A172 (cell line): Measurements from ENCODE around the gene HIBADH. TPM values are rescaled to one million over a fixed set of nuclear protein-coding genes. Genes with fewer than 3 reads are reported as not detected.

Source experiments
- DNase-seq: peaks from one replicate; pipeline ENCODE4 v3.0.0-alpha.2; 2015; ENCODE audit warnings: low spot score
- total RNA-seq: library from RNA; depleted of rRNA; stranded (reverse); fragments of >200 nt; shearing (Covaris generic); gene quantifications from 2 replicates; pipeline ENCODE4 v1.2.3, GENCODE V29; 2014; rRNA removed

The HIBADH gene
- 120 and 123 TPM in 2 replicates for total RNA-seq

- peak; percentile 100 for DNase-seq
These were observed at the start of gene HIBADH for GRCh38 chr7:27662490-27663205. Gene HIBADH (minus strand): TSS chr7:27662883. CDS start chr7:27662788, 95 bp downstream.

- DNase-seq = no peak
These were observed 49.5 kb upstream of the HIBADH start for GRCh38 chr7:27712217-27712616.

GRCh38 chr7:27709137-27710075 is 46.7 kb upstream of the HIBADH start:
- DNase-seq = peak; percentile 62

GRCh38 chr7:27708485-27708884 is 45.8 kb upstream of the HIBADH start:
- no peak for DNase-seq

- DNase-seq = no peak
These were observed 42.5 kb upstream of the HIBADH start for GRCh38 chr7:27705200-27705594.

- DNase-seq = no peak
These were observed 41.9 kb upstream of the HIBADH start for GRCh38 chr7:27704422-27705199.

GRCh38 chr7:27703181-27703580 is 40.5 kb upstream of the HIBADH start:
- DNase-seq = no peak

GRCh38 chr7:27700501-27700900 is 37.8 kb upstream of the HIBADH start:
- no peak for DNase-seq

- DNase-seq = no peak
These were observed 37.1 kb upstream of the HIBADH start for GRCh38 chr7:27699751-27700150.

- peak; percentile 18 for DNase-seq
These were observed 35.3 kb upstream of the HIBADH start for GRCh38 chr7:27697861-27698430.

- DNase-seq = no peak
These were observed 32.4 kb upstream of the HIBADH start for GRCh38 chr7:27695096-27695495.

GRCh38 chr7:27693794-27694193 is 31.1 kb upstream of the HIBADH start:
- no peak for DNase-seq

- no peak for DNase-seq
These were observed 28.0 kb upstream of the HIBADH start for GRCh38 chr7:27690649-27691048.

GRCh38 chr7:27689591-27690164 is 27.0 kb upstream of the HIBADH start:
- peak; percentile 46 for DNase-seq

- DNase-seq = no peak
These were observed 26.5 kb upstream of the HIBADH start for GRCh38 chr7:27689150-27689549.

- no peak for DNase-seq
These were observed 26.0 kb upstream of the HIBADH start for GRCh38 chr7:27688646-27689045.

- no peak for DNase-seq
These were observed 25.4 kb upstream of the HIBADH start for GRCh38 chr7:27688056-27688455.

- no peak for DNase-seq
These were observed 23.6 kb upstream of the HIBADH start for GRCh38 chr7:27686315-27686714.

GRCh38 chr7:27685893-27686292 is 23.2 kb upstream of the HIBADH start:
- DNase-seq = no peak

- DNase-seq = no peak
These were observed 22.5 kb upstream of the HIBADH start for GRCh38 chr7:27685209-27685608.

- DNase-seq = peak; percentile 21
These were observed 21.8 kb upstream of the HIBADH start for GRCh38 chr7:27684491-27684890.
